HepG2 (cell line): ENCODE data around the gene PLLP. TPM values are rescaled to one million over a fixed set of nuclear protein-coding genes. Genes with fewer than 3 reads are reported as not detected.
A peak's percentile ranks its signal among the peaks of the same experiment; 100 is the strongest.

Source experiments
- ARID3A ChIP-seq: IDR thresholded peaks from 2 replicates; pipeline ENCODE4 v1.6.1; 2012; ENCODE audit warnings: low read depth, low read length, improper control_type of control experiment
- ATRX ChIP-seq: sonication (generic); formaldehyde crosslinking; IDR thresholded peaks from 2 replicates; pipeline ENCODE4 v1.4.0; 2020; ENCODE audit warnings: missing genetic modification reagents, borderline replicate concordance
- EZH2 ChIP-seq: conservative IDR thresholded peaks from 2 replicates; pipeline ENCODE4 v1.6.1; 2012; ENCODE audit warnings: mild to moderate bottlenecking, low read depth, low read length, moderate library complexity
- PAF1 ChIP-seq: IDR thresholded peaks from 2 replicates; pipeline ENCODE4 v1.6.1; 2016; ENCODE audit warnings: missing genetic modification reagents, missing compliant biosample characterization
- RFX1 ChIP-seq: fragments of 450-650 bp; IDR thresholded peaks from 2 replicates; pipeline ENCODE4 v1.6.1; 2017
- RNF2 ChIP-seq: fragments of 450-650 bp; conservative IDR thresholded peaks from 2 replicates; pipeline ENCODE4 v1.6.1; 2016; ENCODE audit warnings: low read depth
- SMYD3 ChIP-seq: sonication (generic); formaldehyde crosslinking; IDR thresholded peaks from 2 replicates; pipeline ENCODE4 v1.8.1; 2023; ENCODE audit warnings: mild to moderate bottlenecking, missing genetic modification reagents
- TBL1XR1 ChIP-seq: fragments of 150-350 bp; IDR thresholded peaks from 2 replicates; pipeline ENCODE4 v1.6.1; 2014; ENCODE audit warnings: borderline replicate concordance, low read length; ENCODE audit not compliant: partially characterized antibody
- ZBTB14 ChIP-seq: sonication (generic); formaldehyde crosslinking; IDR thresholded peaks from 2 replicates; pipeline ENCODE4 v1.4.0; 2020; ENCODE audit warnings: missing genetic modification reagents
- ZBTB7A ChIP-seq: sonication (generic); formaldehyde crosslinking; IDR thresholded peaks from 2 replicates; pipeline ENCODE4 v1.8.0; 2022; ENCODE audit warnings: mild to moderate bottlenecking, missing genetic modification reagents
- ZFP36L1 ChIP-seq: sonication (generic); formaldehyde crosslinking; IDR thresholded peaks from 2 replicates; pipeline ENCODE4 v1.8.0; 2022; ENCODE audit warnings: mild to moderate bottlenecking, missing genetic modification reagents, moderate library complexity
- ZNF274 ChIP-seq: sonication (generic); formaldehyde crosslinking; IDR thresholded peaks from 2 replicates; pipeline ENCODE4 v1.5.1; 2020; ENCODE audit warnings: mild to moderate bottlenecking, missing genetic modification reagents
- ZNF317 ChIP-seq: sonication (generic); formaldehyde crosslinking; IDR thresholded peaks from 2 replicates; pipeline ENCODE4 v1.5.0; 2020; ENCODE audit warnings: mild to moderate bottlenecking, missing genetic modification reagents
- ZNF761 ChIP-seq: sonication (generic); formaldehyde crosslinking; conservative IDR thresholded peaks from 2 replicates; pipeline ENCODE4 v1.4.0; 2020; ENCODE audit warnings: mild to moderate bottlenecking, missing genetic modification reagents
- polyA plus RNA-seq, 8 experiments: library from polyadenylated mRNA; depleted of rRNA in 3 of 8; stranded (reverse) in 7 of 8; unstranded in 1 of 8; fragments of >200 nt; fragmentation: Illumina TruSeq in 4 of 8; extraction: Trizol in 4 of 8; gene quantifications; 2 replicates each; pipeline versions ENCODE4 v1.2.1 to v1.2.3, GENCODE V29; 2011 to 2016; ENCODE audit warnings: low read depth in 4 of 8, missing spikeins in 1 of 8, mixed read lengths in 1 of 8; ENCODE audit not compliant: insufficient read depth in 1 of 8
- total RNA-seq, 5 experiments: library from RNA; depleted of rRNA; stranded (reverse); fragments of >200 nt; fragmentation: Illumina TruSeq; extraction: Trizol; gene quantifications; 2 replicates each; pipeline ENCODE4 v1.2.3, GENCODE V29; 2016; ENCODE audit warnings: low read depth in 1 of 5
- TF ChIP-seq, protein P1 (sequence below): IDR thresholded peaks from 2 replicates; pipeline ENCODE4 v1.4.0; 2020; ENCODE audit warnings: mild to moderate bottlenecking, missing genetic modification reagents
- TF ChIP-seq, protein P2 (sequence below): sonication (generic); formaldehyde crosslinking; IDR thresholded peaks from 2 replicates; pipeline ENCODE4 v1.5.0; 2020; ENCODE audit warnings: missing genetic modification reagents

Gene PLLP
- total and polyA plus RNA-seq, 2 of the 13 experiments (the other 11 are each of a cell fraction or from before 2014, with no cell fraction given): 60.6 to 127 TPM

DNA sequence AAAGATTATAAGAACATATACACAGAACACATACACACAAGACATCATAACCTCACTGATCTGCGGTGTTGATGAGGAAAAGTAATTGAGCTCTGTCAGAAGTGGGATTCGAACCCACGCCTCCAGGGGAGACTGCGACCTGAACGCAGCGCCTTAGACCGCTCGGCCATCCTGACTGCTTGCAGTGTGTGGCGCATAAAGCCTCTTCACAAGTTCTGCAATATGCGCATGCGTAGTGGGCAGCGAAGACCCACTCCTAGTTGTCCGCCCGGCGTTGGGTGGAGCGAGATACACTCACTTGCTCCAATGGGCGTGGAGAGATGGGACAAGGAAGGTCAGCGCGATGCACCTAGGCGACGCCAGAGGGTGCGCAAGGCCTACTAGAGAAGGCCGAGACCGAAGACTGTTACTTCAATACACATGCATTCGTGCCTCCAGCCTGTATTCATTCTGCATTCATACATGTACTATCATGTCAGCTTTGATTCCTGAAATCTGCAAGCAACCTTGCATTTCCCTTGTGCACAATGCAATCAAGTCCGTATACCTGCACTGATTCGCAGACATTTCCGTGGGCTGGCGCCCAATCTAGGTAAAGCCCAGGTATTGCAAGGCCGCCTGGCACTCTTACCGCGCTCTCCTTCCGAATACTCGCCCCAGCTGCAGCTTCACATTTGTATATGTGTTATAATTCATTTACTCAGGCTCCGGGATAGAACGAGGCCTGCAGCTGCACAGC, 16.1 kb upstream of the PLLP start (continued):
- TF ChIP-seq, protein P1, sequence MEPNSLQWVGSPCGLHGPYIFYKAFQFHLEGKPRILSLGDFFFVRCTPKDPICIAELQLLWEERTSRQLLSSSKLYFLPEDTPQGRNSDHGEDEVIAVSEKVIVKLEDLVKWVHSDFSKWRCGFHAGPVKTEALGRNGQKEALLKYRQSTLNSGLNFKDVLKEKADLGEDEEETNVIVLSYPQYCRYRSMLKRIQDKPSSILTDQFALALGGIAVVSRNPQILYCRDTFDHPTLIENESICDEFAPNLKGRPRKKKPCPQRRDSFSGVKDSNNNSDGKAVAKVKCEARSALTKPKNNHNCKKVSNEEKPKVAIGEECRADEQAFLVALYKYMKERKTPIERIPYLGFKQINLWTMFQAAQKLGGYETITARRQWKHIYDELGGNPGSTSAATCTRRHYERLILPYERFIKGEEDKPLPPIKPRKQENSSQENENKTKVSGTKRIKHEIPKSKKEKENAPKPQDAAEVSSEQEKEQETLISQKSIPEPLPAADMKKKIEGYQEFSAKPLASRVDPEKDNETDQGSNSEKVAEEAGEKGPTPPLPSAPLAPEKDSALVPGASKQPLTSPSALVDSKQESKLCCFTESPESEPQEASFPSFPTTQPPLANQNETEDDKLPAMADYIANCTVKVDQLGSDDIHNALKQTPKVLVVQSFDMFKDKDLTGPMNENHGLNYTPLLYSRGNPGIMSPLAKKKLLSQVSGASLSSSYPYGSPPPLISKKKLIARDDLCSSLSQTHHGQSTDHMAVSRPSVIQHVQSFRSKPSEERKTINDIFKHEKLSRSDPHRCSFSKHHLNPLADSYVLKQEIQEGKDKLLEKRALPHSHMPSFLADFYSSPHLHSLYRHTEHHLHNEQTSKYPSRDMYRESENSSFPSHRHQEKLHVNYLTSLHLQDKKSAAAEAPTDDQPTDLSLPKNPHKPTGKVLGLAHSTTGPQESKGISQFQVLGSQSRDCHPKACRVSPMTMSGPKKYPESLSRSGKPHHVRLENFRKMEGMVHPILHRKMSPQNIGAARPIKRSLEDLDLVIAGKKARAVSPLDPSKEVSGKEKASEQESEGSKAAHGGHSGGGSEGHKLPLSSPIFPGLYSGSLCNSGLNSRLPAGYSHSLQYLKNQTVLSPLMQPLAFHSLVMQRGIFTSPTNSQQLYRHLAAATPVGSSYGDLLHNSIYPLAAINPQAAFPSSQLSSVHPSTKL: peak; percentile 73; the same call in 1 of the 2 replicates
- no peak for TF ChIP-seq ZBTB7A (CRISPR knock-in tag)
- TF ChIP-seq RNF2: peak; percentile 65; the same call in 1 of the 2 replicates
- TF ChIP-seq ZNF317 (CRISPR knock-in tag): no peak
- no peak for TF ChIP-seq EZH2
- no peak; the same call in none of the 2 replicates for TF ChIP-seq SMYD3
- no peak for TF ChIP-seq PAF1 (CRISPR knock-in tag)
- peak; percentile 89 for TF ChIP-seq TBL1XR1
- peak; percentile 89 for TF ChIP-seq ZNF274 (CRISPR knock-in tag)
- no peak for TF ChIP-seq ZBTB14 (CRISPR knock-in tag)
- TF ChIP-seq, protein P2, sequence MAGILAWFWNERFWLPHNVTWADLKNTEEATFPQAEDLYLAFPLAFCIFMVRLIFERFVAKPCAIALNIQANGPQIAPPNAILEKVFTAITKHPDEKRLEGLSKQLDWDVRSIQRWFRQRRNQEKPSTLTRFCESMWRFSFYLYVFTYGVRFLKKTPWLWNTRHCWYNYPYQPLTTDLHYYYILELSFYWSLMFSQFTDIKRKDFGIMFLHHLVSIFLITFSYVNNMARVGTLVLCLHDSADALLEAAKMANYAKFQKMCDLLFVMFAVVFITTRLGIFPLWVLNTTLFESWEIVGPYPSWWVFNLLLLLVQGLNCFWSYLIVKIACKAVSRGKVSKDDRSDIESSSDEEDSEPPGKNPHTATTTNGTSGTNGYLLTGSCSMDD (CRISPR knock-in tag): no peak
- peak; percentile 84 for TF ChIP-seq ARID3A
- peak; percentile 78 for TF ChIP-seq ZNF761
- 0 out of 2 replicates have a peak, but pooled peaks have one; percentile 81 for TF ChIP-seq ATRX (CRISPR knock-in tag)
- no peak for TF ChIP-seq RFX1
- peak; percentile 21; the same call in 1 of the 2 replicates for TF ChIP-seq ZFP36L1 (CRISPR knock-in tag)
